Measurements from ENCODE around the gene PARK7. TPM values are rescaled to one million over a fixed set of nuclear protein-coding genes. Genes with fewer than 3 reads are reported as not detected.

The PARK7 gene
- total and polyA plus RNA-seq, 12 donors = 266 to 697 (median 398) TPM

DNA sequence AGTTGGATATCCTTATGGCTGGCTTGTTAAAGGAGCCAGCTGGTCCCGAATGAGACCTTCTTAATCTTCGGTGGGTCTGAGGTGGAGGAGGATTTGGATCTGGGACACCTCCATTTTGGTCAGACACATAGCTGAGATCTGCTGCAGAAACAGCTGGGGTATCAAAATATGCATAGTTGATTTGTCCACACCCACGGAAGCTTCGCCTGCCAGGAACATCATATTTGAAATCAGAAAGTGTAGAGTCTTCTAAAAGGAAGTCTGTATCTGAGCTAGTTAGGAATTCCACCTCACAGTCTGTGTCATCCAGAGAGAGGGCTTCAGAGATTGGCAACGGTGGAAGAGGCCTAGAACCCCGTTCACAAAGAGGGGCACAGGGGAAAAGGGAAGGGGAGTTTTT is 52.3 kb downstream of the PARK7 start:
- 72 to 88% (median 77%) methylated on average over 6 of the region's 6 CpGs for WGBS, 4 donors
- H3K4me1 ChIP-seq (replicated peaks in 1 of 2) = peaks cover 26 to 43% of the 10 kb centered on the region in 2 donors
- intact Hi-C loops (cut with DNase I) = no loop called here
- H3K36me3 ChIP-seq (replicated peaks in 1 of 2) = peaks cover 0 to 27% of the 10 kb centered on the region in 2 donors
- no peak for TF ChIP-seq POLR2A (IDR thresholded peaks at IDR 0.05)
- TF ChIP-seq, protein P1, sequence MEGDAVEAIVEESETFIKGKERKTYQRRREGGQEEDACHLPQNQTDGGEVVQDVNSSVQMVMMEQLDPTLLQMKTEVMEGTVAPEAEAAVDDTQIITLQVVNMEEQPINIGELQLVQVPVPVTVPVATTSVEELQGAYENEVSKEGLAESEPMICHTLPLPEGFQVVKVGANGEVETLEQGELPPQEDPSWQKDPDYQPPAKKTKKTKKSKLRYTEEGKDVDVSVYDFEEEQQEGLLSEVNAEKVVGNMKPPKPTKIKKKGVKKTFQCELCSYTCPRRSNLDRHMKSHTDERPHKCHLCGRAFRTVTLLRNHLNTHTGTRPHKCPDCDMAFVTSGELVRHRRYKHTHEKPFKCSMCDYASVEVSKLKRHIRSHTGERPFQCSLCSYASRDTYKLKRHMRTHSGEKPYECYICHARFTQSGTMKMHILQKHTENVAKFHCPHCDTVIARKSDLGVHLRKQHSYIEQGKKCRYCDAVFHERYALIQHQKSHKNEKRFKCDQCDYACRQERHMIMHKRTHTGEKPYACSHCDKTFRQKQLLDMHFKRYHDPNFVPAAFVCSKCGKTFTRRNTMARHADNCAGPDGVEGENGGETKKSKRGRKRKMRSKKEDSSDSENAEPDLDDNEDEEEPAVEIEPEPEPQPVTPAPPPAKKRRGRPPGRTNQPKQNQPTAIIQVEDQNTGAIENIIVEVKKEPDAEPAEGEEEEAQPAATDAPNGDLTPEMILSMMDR (IDR thresholded peaks at IDR 0.05) = no peak
- peak overlapping the region in 2 of 5 donors; percentile 82 to 84 for H3K27ac ChIP-seq
- H3K9me3 ChIP-seq (replicated peaks in 1 of 3) = no peaks in the 10 kb centered on the region
- no peak overlapping the region for H3K4me3 ChIP-seq
- no peaks in the 10 kb centered on the region for H3K27me3 ChIP-seq
- no peak for DNase-seq

DNA sequence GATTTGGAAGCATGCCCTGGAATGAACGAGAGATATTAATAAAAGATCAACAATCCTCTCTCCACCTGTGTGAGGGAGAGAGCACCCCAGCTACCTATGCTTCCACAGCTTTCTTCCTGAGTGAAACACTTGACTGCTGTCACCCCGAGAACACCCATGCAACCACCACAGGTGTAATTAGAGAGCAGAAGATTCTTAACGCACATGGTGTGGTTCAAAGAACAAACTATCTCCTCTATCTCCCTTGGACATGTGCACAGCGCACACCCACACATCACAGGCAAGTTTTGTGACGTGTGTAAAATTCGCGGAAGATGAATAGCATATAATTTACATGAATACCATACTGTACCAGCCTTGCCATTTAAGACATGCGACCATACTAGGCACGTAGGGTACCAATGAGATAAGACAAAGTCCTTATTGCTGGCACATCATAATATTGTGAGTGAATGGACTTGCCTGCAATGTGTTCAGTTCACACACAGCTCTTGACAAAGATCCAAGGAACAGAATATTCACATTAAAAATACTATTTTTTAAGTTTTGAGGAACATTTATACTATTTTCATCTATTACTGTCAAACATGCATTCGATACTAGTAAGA is 53.0 kb downstream of the PARK7 start:
- intact Hi-C loops (cut with DNase I) = no loop called here
- TF ChIP-seq, protein P1 (IDR thresholded peaks at IDR 0.05) = no peak
- no peak for TF ChIP-seq POLR2A (IDR thresholded peaks at IDR 0.05)
- no peak for DNase-seq
- Histone ChIP-seq H3K9me3 (replicated peaks in 1 of 3) (no peaks in the 10 kb centered on the region), H3K27me3 (no peaks in the 10 kb centered on the region), H3K27ac (peak overlapping the region in 4 of 5 donors; percentile 57 to 84 (median 70)), H3K36me3 (replicated peaks in 1 of 2) (peaks cover 0 to 22% of the 10 kb centered on the region in 2 donors), H3K4me1 (replicated peaks in 1 of 2) (peaks cover 26 to 45% of the 10 kb centered on the region in 2 donors), H3K4me3 (no peak overlapping the region)
- 82 to 84% (median 83%) methylated on average over 10 of the region's 10 CpGs for WGBS, 4 donors

DNA sequence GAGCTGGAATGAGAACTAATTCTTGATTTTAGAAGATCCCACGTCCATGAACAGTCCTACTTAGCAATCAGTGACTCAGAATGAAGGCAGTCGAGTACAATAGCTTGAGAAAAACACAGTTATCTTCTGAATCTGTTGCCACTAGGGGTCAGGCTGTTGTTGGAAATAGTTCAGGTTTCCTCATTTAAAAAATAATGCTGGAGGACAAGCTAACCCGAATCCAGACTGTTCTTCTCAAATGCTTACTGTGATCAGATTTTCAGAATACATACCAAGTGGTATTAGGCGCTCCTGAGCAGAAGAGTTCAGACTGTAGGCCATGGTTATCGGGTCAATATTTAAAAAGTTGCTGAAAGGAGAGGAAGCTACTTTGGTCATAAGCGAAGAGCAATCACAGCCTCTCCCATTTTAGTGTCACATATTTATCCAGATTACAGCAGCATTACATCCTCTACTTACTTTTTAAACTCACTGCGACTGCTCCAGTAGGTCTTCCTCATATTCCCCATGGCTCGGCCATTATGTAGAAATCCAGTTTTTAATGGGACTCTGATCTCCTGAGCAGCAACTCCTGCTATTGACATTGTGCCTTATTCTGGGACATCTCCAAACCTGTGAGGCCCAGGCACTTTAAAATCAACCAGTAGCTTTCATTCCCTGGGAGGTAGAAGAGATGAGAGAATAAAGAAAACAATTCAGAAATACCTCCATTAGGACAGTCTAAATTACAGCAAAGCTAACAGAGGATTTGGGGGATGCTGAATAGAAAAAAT is 53.7 kb downstream of the PARK7 start:
- peak overlapping the region in 4 of 5 donors; percentile 57 to 84 (median 70) for H3K27ac ChIP-seq
- no peaks in the 10 kb centered on the region for H3K27me3 ChIP-seq
- H3K36me3 ChIP-seq (replicated peaks in 1 of 2) = peaks cover 0 to 22% of the 10 kb centered on the region in 2 donors
- H3K9me3 ChIP-seq (replicated peaks in 1 of 3) = no peaks in the 10 kb centered on the region
- intact Hi-C loops (cut with DNase I) = loop anchor here in 1 of 2 donors (5.0 kb wide), 1 partner anchor 33 kb away; no protein-coding TSS in a partner anchor
- peak in 1 of 2 donors; percentile 22 for TF ChIP-seq POLR2A (IDR thresholded peaks at IDR 0.05)
- TF ChIP-seq, protein P1 (IDR thresholded peaks at IDR 0.05) = peak; percentile 61 to 89 (median 83)
- H3K4me3 ChIP-seq = no peak overlapping the region
- peak in 6 of 7 donors; percentile 55 to 77 (median 68) for DNase-seq
- WGBS, 4 donors = 22 to 24% (median 22%) methylated on average over 8 of the region's 8 CpGs
- peaks cover 33 to 50% of the 10 kb centered on the region in 2 donors for H3K4me1 ChIP-seq (replicated peaks in 1 of 2)

DNA sequence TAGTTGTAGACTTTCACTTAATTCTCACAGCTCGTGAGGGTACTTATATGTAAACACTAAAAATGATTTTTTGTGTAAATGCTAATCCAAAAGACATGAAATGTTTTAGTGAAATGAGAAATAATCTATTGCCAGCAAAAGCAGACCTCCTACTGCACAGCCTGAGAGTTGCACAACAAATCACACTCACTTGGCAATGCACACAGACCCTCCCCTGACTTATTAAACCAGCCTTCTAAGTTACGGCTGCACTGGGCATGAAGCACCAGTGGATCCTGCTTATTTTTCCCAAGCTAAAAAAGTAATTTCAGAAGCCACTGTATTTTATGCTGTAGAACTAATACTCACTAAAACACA is 54.3 kb downstream of the PARK7 start:
- Histone ChIP-seq H3K27me3 (no peaks in the 10 kb centered on the region), H3K4me3 (no peak overlapping the region), H3K27ac (peak overlapping the region in 4 of 5 donors; percentile 57 to 84 (median 70)), H3K9me3 (replicated peaks in 1 of 3) (no peaks in the 10 kb centered on the region), H3K4me1 (replicated peaks in 1 of 2) (peaks cover 34 to 55% of the 10 kb centered on the region in 2 donors), H3K36me3 (replicated peaks in 1 of 2) (peaks cover 0 to 22% of the 10 kb centered on the region in 2 donors)
- intact Hi-C loops (cut with DNase I) = loop anchor here in 1 of 2 donors (5.0 kb wide), 1 partner anchor 33 kb away; no protein-coding TSS in a partner anchor
- TF ChIP-seq, protein P1 (IDR thresholded peaks at IDR 0.05) = no peak
- peak in 1 of 2 donors; percentile 19 for TF ChIP-seq POLR2A (IDR thresholded peaks at IDR 0.05)
- peak in 2 of 7 donors; percentile 38 to 39 for DNase-seq
- 33 to 46% (median 42%) methylated on average over 2 of the region's 2 CpGs for WGBS, 4 donors

Data from adrenal gland (tissue), 12 donors.